GM12874 (cell line): Measurements from ENCODE around the gene PRIMA1.

Experiments
- TF ChIP-seq, protein P1 (sequence below): IDR thresholded peaks from 2 replicates; pipeline ENCODE4 v1.5.1; 2011; ENCODE audit warnings: low read depth, mild to moderate bottlenecking, control low read depth, low read length, moderate library complexity; ENCODE audit not compliant: insufficient read depth

Gene PRIMA1, protein sequence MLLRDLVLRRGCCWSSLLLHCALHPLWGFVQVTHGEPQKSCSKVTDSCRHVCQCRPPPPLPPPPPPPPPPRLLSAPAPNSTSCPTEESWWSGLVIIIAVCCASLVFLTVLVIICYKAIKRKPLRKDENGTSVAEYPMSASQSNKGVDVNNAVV

DNA sequence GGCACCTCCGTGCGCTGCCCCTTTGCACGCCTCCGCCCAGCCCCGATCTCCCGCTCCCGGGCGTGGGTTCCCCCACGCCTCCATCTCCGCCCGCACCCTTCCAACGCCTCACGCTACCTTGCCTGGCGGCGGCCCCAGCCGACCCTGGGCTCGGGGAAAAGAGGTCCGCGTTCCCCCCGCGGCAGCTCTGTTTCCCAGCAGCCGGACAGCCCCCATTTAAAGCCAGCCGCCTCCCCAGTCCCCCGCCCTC lies at the start of gene PRIMA1:
Gene PRIMA1, minus strand, starts transcription at position 193 of the 250 bp plus-strand sequence. CDS start 767 bp downstream, outside the sequence.
- TF ChIP-seq, protein P1, sequence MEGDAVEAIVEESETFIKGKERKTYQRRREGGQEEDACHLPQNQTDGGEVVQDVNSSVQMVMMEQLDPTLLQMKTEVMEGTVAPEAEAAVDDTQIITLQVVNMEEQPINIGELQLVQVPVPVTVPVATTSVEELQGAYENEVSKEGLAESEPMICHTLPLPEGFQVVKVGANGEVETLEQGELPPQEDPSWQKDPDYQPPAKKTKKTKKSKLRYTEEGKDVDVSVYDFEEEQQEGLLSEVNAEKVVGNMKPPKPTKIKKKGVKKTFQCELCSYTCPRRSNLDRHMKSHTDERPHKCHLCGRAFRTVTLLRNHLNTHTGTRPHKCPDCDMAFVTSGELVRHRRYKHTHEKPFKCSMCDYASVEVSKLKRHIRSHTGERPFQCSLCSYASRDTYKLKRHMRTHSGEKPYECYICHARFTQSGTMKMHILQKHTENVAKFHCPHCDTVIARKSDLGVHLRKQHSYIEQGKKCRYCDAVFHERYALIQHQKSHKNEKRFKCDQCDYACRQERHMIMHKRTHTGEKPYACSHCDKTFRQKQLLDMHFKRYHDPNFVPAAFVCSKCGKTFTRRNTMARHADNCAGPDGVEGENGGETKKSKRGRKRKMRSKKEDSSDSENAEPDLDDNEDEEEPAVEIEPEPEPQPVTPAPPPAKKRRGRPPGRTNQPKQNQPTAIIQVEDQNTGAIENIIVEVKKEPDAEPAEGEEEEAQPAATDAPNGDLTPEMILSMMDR = no peak

DNA sequence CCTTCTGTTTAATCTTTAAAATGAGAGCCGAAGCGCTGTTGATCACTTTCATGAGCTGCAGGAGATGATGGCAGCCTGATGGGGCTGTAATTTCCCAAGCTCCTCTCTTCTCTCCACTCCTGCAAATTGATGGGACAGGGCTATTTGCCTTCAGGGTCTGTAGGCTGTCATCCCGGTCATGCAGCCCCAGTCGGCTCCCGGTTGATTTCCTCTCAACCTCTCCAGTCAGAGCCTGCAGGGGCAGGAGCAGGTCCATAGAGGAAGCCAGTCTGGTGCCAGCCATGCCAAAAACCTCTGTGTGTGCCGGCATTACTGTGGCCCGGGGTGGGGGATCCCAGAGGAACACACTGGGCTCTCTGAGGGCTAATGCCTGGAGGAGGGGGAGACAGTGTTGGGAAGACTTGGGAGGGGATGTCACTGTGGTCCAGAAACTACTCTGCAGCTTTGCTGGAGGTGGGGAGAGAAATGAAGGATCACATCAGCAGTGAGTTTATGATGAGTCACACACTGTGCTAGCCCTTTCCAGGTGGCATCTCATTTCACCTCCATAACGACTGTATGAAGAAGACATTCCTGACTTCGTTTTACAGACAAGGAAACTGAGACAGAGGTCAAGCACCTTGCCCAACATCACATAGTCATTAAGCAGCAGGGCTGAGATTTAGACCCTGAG lies 46.5 kb upstream of the PRIMA1 start:
- TF ChIP-seq, protein P1 = no peak

DNA sequence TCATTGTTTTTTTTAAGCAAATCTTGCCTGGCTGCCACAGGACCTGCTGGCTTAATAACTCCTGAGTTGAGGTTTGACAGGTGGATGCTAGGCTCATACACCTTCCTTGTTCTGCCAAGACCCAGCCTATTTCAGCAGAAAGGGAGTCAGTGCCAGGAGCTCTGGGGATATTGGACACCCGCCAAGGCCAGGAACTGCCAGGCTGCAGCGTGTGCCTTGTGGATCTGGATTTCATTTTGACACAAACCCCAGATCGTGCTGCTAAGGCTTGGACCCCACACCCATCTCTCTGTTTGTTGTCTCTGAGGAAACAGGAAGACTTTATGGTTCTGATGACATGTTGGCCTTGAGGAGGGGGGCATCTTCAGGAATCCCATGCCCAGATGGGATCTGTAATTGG lies 44.4 kb upstream of the PRIMA1 start:
- TF ChIP-seq, protein P1 = no peak

DNA sequence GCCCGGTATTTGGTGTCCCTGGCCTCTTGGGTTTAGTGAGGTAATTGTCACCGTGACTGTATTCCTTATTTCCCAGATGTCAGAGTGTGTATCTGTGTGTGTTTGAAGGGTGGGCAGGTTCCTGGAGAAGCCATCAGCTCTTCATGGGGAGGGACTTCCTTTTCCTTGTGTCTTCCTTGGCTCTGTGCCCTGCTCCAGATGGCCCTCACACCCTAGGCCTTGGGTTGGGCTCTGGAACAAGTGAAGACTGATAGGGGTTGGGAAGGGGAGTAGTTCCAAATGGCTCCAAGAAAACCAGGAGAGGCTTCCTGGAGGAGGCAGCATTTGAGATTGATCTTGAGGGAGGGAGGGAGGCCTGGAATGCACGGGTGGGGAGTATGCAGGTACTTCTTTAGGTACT lies 43.8 kb upstream of the PRIMA1 start:
- TF ChIP-seq, protein P1 = no peak

DNA sequence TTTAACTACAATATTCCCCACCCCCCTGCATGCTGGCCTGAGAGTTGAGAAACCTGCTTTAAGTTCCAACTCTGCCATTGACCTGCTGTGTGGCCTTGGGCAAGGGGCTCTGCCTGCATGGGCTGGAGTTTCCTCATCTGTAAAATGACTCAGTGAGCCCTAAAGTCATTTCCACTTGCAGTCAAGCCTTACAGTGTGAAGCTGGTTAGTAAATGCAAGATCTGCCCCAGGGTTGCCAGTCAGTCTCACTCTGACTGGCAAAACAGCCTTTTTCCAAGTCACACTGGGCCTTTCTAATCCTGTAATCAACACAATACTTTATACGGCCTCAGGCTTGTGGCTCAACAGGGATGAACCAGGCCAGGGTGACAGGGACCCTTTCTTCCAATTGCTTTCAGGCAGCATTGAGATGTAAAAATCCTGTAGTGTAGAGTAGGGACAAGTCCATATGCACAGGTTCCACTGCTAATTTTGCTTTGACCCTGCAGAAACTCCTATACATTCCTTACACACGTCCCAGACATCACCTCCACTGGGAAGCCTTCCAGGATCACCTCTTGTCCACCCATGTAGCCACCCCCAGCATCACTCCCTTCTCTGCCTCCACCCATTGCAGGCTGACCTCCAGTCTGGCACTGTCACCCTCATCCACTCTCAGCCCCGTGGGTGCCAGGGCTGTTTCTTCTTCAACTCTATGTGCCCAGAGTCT lies 42.6 kb upstream of the PRIMA1 start:
- TF ChIP-seq, protein P1 = no peak

DNA sequence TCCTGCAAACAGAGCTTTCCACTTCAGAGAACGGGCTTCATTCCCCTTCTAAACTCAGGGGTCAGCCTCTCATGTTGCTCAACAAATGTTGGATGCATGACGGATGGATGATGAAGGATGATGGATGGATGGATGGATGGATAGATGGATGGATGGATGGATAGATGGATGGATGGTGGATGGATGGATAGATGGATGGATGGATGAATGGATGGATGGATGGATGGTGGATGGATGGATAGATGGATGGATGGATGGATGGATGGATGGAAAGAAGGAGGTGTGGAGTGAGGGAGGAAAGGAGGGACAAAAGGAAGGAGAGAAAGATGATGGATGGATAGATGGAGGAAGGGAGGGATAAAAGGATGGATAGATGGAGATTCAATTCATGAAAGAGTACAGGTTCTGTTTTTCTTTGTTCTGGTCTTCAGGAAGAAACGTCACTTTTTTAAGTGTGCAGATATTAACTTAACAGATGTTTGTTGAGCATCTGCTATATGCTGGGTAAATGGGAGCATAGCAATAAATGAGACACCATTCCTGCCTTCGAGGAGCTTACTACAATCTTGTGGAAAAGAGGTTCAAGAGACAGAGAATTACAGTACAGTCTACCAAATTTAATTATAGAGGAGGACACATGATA lies 41.7 kb upstream of the PRIMA1 start:
- TF ChIP-seq, protein P1 = no peak

DNA sequence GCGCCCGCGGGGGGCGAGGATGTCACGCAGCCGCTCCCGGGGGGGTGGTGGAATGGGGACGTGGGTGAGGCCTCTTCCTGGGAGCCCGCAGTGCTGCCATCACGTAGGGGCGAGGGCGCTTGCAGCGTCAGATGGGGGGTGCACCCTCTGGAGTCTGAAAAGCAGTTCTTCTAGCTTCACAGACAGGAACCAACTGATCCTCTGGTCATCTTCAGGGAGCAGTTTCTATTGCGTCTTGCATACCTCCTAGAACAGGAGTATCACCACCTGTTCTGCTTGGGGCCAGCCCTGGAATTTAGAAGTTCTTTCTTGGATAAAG lies 36.9 kb upstream of the PRIMA1 start:
- TF ChIP-seq, protein P1 = no peak
